Mesenchymal stem cell (in vitro differentiated cells and primary cell): ENCODE results near the gene LAGE3. TPM values are rescaled to one million over a fixed set of nuclear protein-coding genes. Genes with fewer than 3 reads are reported as not detected.

Experiments
- DNase-seq: peaks from one replicate; pipeline ENCODE4 v3.0.0-alpha.2; 2013
- H2AFZ ChIP-seq: one replicate; pipeline ENCODE4 v1.6.1; 2013; ENCODE audit warnings: low read depth, mild to moderate bottlenecking, control low read depth, inconsistent platforms, low read length, moderate library complexity
- H2AK5ac ChIP-seq: 2 replicates; pipeline ENCODE4 v1.6.1; 2013; ENCODE audit warnings: low read length, moderate library complexity, mild to moderate bottlenecking, inconsistent platforms; ENCODE audit not compliant: severe bottlenecking
- H2BK120ac ChIP-seq: one replicate; pipeline ENCODE4 v1.6.1; 2013; ENCODE audit warnings: low read depth, mild to moderate bottlenecking, inconsistent platforms, low read length, moderate library complexity
- H2BK12ac ChIP-seq, 2 experiments: one replicate each; pipeline ENCODE4 v1.6.1; 2013; ENCODE audit warnings: inconsistent platforms in 2 of 2, low read length in 2 of 2, mild to moderate bottlenecking in 2 of 2, moderate library complexity in 2 of 2, control low read depth in 1 of 2
- H2BK15ac ChIP-seq: one replicate; pipeline ENCODE4 v1.6.1; 2013; ENCODE audit warnings: mild to moderate bottlenecking, low read depth, inconsistent platforms; ENCODE audit not compliant: poor library complexity, severe bottlenecking
- H2BK5ac ChIP-seq: 2 replicates; pipeline ENCODE4 v1.6.1; 2013; ENCODE audit warnings: low read depth, mild to moderate bottlenecking, low read length, control low read depth, inconsistent platforms; ENCODE audit not compliant: poor library complexity, severe bottlenecking
- H3K14ac ChIP-seq, 2 experiments: one replicate each; pipeline ENCODE4 v1.6.1; 2013; ENCODE audit warnings: inconsistent platforms in 2 of 2, low read length in 2 of 2, control low read depth in 1 of 2, mild to moderate bottlenecking in 1 of 2, moderate library complexity in 1 of 2
- H3K18ac ChIP-seq, 2 experiments: one replicate each; pipeline ENCODE4 v1.6.1; 2013; ENCODE audit warnings: inconsistent platforms in 2 of 2, low read length in 2 of 2, control low read depth in 1 of 2, low read depth in 1 of 2, mild to moderate bottlenecking in 1 of 2
- H3K23ac ChIP-seq, 2 experiments: one replicate each; pipeline ENCODE4 v1.6.1; 2013; ENCODE audit warnings: inconsistent platforms in 2 of 2, low read length in 2 of 2, mild to moderate bottlenecking in 2 of 2, moderate library complexity in 2 of 2, control low read depth in 1 of 2
- H3K27ac ChIP-seq: 2 replicates; pipeline ENCODE4 v1.5.1; 2013; ENCODE audit warnings: mild to moderate bottlenecking, moderate library complexity, low read length, control low read depth, inconsistent platforms; ENCODE audit not compliant: poor library complexity, severe bottlenecking
- H3K27me3 ChIP-seq, 2 experiments: 2 replicates each; pipeline versions ENCODE4 v1.6.1 to v1.7.0; 2013; ENCODE audit warnings: low read length in 2 of 2, mild to moderate bottlenecking in 2 of 2, moderate library complexity in 2 of 2, control low read depth in 1 of 2, inconsistent platforms in 1 of 2; ENCODE audit not compliant: control insufficient read depth in 1 of 2, insufficient read depth in 1 of 2
- H3K36me3 ChIP-seq, 2 experiments: 2 replicates each; pipeline versions ENCODE4 v1.6.1 to v1.7.0; 2013; ENCODE audit warnings: low read length in 2 of 2, control low read depth in 1 of 2, inconsistent platforms in 1 of 2, low read depth in 1 of 2, mild to moderate bottlenecking in 1 of 2; ENCODE audit not compliant: insufficient read depth in 2 of 2, control insufficient read depth in 1 of 2
- H3K4ac ChIP-seq, 2 experiments: one replicate each; pipeline ENCODE4 v1.6.1; 2013; ENCODE audit warnings: inconsistent platforms in 2 of 2, low read length in 2 of 2, mild to moderate bottlenecking in 2 of 2, moderate library complexity in 2 of 2, control low read depth in 1 of 2, low read depth in 1 of 2
- H3K4me1 ChIP-seq: 2 replicates; pipeline ENCODE4 v1.6.1; 2013; ENCODE audit warnings: low read depth, low read length, control low read depth; ENCODE audit not compliant: control insufficient read depth, insufficient read depth
- H3K4me2 ChIP-seq: 2 replicates; pipeline ENCODE4 v1.6.1; 2013; ENCODE audit warnings: low read length, mild to moderate bottlenecking, inconsistent platforms; ENCODE audit not compliant: poor library complexity, severe bottlenecking
- H3K4me3 ChIP-seq, 2 experiments: 2 replicates each; pipeline versions ENCODE4 v1.5.1 to v1.7.0; 2013; ENCODE audit warnings: low read length in 2 of 2, mild to moderate bottlenecking in 2 of 2, control low read depth in 1 of 2, low read depth in 1 of 2; ENCODE audit not compliant: insufficient read depth in 1 of 2
- H3K79me1 ChIP-seq: replicated peaks from 2 replicates; pipeline ENCODE4 v1.6.1; 2013; ENCODE audit warnings: mild to moderate bottlenecking, control low read depth, low read length, inconsistent platforms; ENCODE audit not compliant: poor library complexity, severe bottlenecking
- H3K9ac ChIP-seq: 2 replicates; pipeline ENCODE4 v1.7.0; 2013; ENCODE audit warnings: mild to moderate bottlenecking, low read length, moderate library complexity
- H3K9me3 ChIP-seq: 2 replicates; pipeline ENCODE4 v1.7.0; 2013; ENCODE audit warnings: mild to moderate bottlenecking, low read length; ENCODE audit not compliant: control insufficient read depth
- H4K8ac ChIP-seq: one replicate; pipeline ENCODE4 v1.6.1; 2013; ENCODE audit warnings: inconsistent platforms, mild to moderate bottlenecking, low read length, moderate library complexity
- H4K91ac ChIP-seq: one replicate; pipeline ENCODE4 v1.6.1; 2013; ENCODE audit warnings: mild to moderate bottlenecking, low read length, inconsistent platforms
- WGBS: methylation state at CpG from one replicate; pipeline ENCODE4 v1.1.7; 2013; ENCODE audit warnings: mixed read lengths; 5-methylcytosine and 5-hydroxymethylcytosine counted together
- polyA plus RNA-seq, 2 experiments: library from polyadenylated mRNA; stranded (reverse); fragments of 200-250 nt; gene quantifications; one replicate each; pipeline ENCODE4 v1.2.3, GENCODE V29; 2013

LAGE3 gene
- 22.7 TPM for polyA plus RNA-seq (2013, experiment 1 of 2)
- 23.5 TPM for polyA plus RNA-seq (2013, experiment 2 of 2)

GRCh38 chrX:154478728-154479622 lies at the start of gene LAGE3:
TSS of gene LAGE3 (minus strand) at chrX:154479281. CDS start at chrX:154478915, 366 bp downstream.
- peak within 1 kb of the TSS; percentile 52 to 80 for H3K4me3 ChIP-seq
- H2BK12ac ChIP-seq = no peak within 1 kb of the TSS
- DNase-seq = peak; percentile 88
- peak within 1 kb of the TSS in 1 of 2 experiments; percentile 32 for H3K14ac ChIP-seq
- no peak within 1 kb of the TSS for H3K23ac ChIP-seq
- peak within 1 kb of the TSS; percentile 75 for H4K91ac ChIP-seq
- no peak within 1 kb of the TSS for H2BK5ac ChIP-seq
- peak within 1 kb of the TSS; percentile 37 for H3K27ac ChIP-seq
- no peak within 1 kb of the TSS for H2BK15ac ChIP-seq
- 8% methylated on average over 60 of the region's 85 CpGs for WGBS
- H2AK5ac ChIP-seq = no peak within 1 kb of the TSS
- peak within 1 kb of the TSS; percentile 69 for H4K8ac ChIP-seq
- peak within 1 kb of the TSS; percentile 57 to 70 for H3K18ac ChIP-seq
- peaks cover 8 to 9% of the 10 kb centered on the region in 2 experiments for H3K36me3 ChIP-seq
- H2BK120ac ChIP-seq = peak within 1 kb of the TSS; percentile 61
- H2AFZ ChIP-seq = no peak within 1 kb of the TSS
- no peaks in the 10 kb centered on the region for H3K9me3 ChIP-seq
- peak within 1 kb of the TSS in 1 of 2 experiments; percentile 87 for H3K4ac ChIP-seq
- H3K4me2 ChIP-seq = peak within 1 kb of the TSS; percentile 52
- H3K9ac ChIP-seq = peak within 1 kb of the TSS; percentile 88
- peaks cover 0 to 15% of the 10 kb centered on the region in 2 experiments for H3K27me3 ChIP-seq
- H3K4me1 ChIP-seq = peaks cover 17% of the 10 kb centered on the region
- peaks cover under 1% of the 10 kb centered on the region for H3K79me1 ChIP-seq

- WGBS = 16% methylated on average over 11 of the region's 15 CpGs
These were observed 48.0 kb upstream of the LAGE3 start for GRCh38 chrX:154526901-154527675.

GRCh38 chrX:154525606-154526490 lies 46.8 kb upstream of the LAGE3 start:
- H3K79me1 ChIP-seq = no peaks in the 10 kb centered on the region
- H3K9me3 ChIP-seq = no peaks in the 10 kb centered on the region
- peak overlapping the region; percentile 42 for H2AK5ac ChIP-seq
- no peak overlapping the region for H3K4me2 ChIP-seq
- no peak overlapping the region for H2BK12ac ChIP-seq
- no peak overlapping the region for H3K18ac ChIP-seq
- no peak overlapping the region for H3K23ac ChIP-seq
- peak overlapping the region; percentile 40 for H3K27ac ChIP-seq
- H3K27me3 ChIP-seq = peaks cover 0 to 16% of the 10 kb centered on the region in 2 experiments
- peaks cover 0 to 7% of the 10 kb centered on the region in 2 experiments for H3K36me3 ChIP-seq
- no peak overlapping the region for H2BK5ac ChIP-seq
- no peak overlapping the region for H3K14ac ChIP-seq
- no peak overlapping the region for H4K91ac ChIP-seq
- no peak overlapping the region for H2AFZ ChIP-seq
- H2BK120ac ChIP-seq = no peak overlapping the region
- no peak overlapping the region for H3K4ac ChIP-seq
- peak overlapping the region; percentile 90 for H3K9ac ChIP-seq
- DNase-seq = no peak
- no peak overlapping the region for H3K4me3 ChIP-seq
- no peak overlapping the region for H2BK15ac ChIP-seq
- H4K8ac ChIP-seq = no peak overlapping the region
- 93% methylated on average over 14 of the region's 14 CpGs for WGBS
- peaks cover 9% of the 10 kb centered on the region for H3K4me1 ChIP-seq

More at GRCh38 chrX:154526901-154527675, 48.0 kb upstream of the LAGE3 start:
- Histone ChIP-seq H4K8ac (peak overlapping the region; percentile 94), H3K4ac (peak overlapping the region in 1 of 2 experiments; percentile 93), H2BK15ac (no peak overlapping the region), H2BK12ac (peak overlapping the region; percentile 11 to 42), H3K79me1 (no peaks in the 10 kb centered on the region), H3K4me1 (peaks cover 16% of the 10 kb centered on the region), H3K14ac (peak overlapping the region in 1 of 2 experiments; percentile 48), H3K27me3 (peaks cover 0 to 16% of the 10 kb centered on the region in 2 experiments), H3K4me3 (peak overlapping the region in 1 of 2 experiments; percentile 58), H2BK120ac (peak overlapping the region; percentile 27), H3K23ac (no peak overlapping the region), H2AFZ (peak overlapping the region; percentile 51), H3K9ac (peak overlapping the region; percentile 90), H4K91ac (no peak overlapping the region), H3K9me3 (no peaks in the 10 kb centered on the region), H3K36me3 (peaks cover under 1 to 13% of the 10 kb centered on the region in 2 experiments), H3K27ac (peak overlapping the region; percentile 96), H2AK5ac (peak overlapping the region; percentile 83), H3K18ac (peak overlapping the region; percentile 82 to 89), H2BK5ac (no peak overlapping the region), H3K4me2 (peak overlapping the region; percentile 47)
- peak; percentile 84 for DNase-seq
